Measurements from ENCODE around the gene PDE6B.

GRCh38 chr4:654503-654845 lies 29.1 kb downstream of the PDE6B start:
- TF ChIP-seq CTCF (conservative IDR thresholded peaks at IDR 0.05; ENCODE audit: low read depth, low read length) (no peak), EZH2 (IDR thresholded peaks at IDR 0.05; ENCODE audit: low read length, unreplicated experiment) (no peak), EZH2phosphoT487 (IDR thresholded peaks at IDR 0.05; ENCODE audit: borderline replicate concordance, low read length) (no peak)

Data from PC-3 (cell line).